Mammary epithelial cell (primary cell): ENCODE results near the gene TTLL7.

Experiments used
- CTCF ChIP-seq, 2 donors: IDR thresholded peaks in 1 of 2; conservative IDR thresholded peaks in 1 of 2; 2 replicates each; pipeline ENCODE4 v1.5.1; 2011 to 2012; ENCODE audit warnings: inconsistent platforms in 2 of 2, low read length in 2 of 2, mild to moderate bottlenecking in 2 of 2, control low read depth in 1 of 2, low read depth in 1 of 2; ENCODE audit not compliant: insufficient read depth in 1 of 2; ENCODE audit errors: extremely low read depth in 1 of 2
- EZH2 ChIP-seq: IDR thresholded peaks from 2 replicates; pipeline ENCODE4 v1.6.1; 2012; ENCODE audit warnings: low read length, inconsistent platforms, borderline replicate concordance

- TF ChIP-seq CTCF (conservative IDR thresholded peaks at IDR 0.05 in 1 of 2, IDR thresholded peaks at IDR 0.05 in 1 of 2; ENCODE audit: extremely low read depth in 1 of 2, insufficient read depth in 1 of 2, low read depth in 1 of 2, low read length in 2 of 2) (no peak), EZH2 (no peak)
Observed at GRCh38 chr1:83960669-83961277, 38.2 kb downstream of the TTLL7 start.
